ENCODE measurements around the gene ANGPTL3. TPM values are rescaled to one million over a fixed set of nuclear protein-coding genes. Genes with fewer than 3 reads are reported as not detected.

Gene ANGPTL3
- total and polyA plus RNA-seq, 10 of the 15 experiments (the other 5 are each of a cell fraction or from before 2014, with no cell fraction given) = 0.05 to 0.15 (median 0.07) TPM; not detected in 7

DNA sequence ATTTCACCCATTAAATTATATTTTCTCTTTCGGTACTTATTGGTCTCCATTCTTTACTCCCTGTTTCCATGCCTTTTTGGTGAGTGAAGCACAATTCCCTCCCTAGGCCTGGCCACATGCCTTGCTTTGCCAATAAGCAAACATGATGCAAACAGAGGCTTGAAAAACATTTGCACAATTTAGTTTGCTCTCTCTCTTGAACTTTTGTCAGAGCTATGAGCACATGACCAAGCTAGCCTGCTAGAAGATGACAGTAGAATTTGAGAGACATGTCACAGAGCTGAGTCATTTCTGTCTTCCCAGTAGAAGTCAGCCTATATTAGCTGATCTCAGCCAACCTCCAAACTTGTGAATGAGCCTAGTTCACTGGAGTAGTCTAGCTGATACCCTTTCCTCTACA lies 24.6 kb downstream of the ANGPTL3 start (continued):
- TF ChIP-seq, protein P1, sequence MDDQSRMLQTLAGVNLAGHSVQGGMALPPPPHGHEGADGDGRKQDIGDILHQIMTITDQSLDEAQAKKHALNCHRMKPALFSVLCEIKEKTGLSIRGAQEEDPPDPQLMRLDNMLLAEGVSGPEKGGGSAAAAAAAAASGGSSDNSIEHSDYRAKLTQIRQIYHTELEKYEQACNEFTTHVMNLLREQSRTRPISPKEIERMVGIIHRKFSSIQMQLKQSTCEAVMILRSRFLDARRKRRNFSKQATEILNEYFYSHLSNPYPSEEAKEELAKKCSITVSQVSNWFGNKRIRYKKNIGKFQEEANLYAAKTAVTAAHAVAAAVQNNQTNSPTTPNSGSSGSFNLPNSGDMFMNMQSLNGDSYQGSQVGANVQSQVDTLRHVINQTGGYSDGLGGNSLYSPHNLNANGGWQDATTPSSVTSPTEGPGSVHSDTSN (IDR thresholded peaks at IDR 0.05; ENCODE audit: insufficient replicate concordance, low read depth, low read length) = peak; percentile 20
- TF ChIP-seq, protein P2, sequence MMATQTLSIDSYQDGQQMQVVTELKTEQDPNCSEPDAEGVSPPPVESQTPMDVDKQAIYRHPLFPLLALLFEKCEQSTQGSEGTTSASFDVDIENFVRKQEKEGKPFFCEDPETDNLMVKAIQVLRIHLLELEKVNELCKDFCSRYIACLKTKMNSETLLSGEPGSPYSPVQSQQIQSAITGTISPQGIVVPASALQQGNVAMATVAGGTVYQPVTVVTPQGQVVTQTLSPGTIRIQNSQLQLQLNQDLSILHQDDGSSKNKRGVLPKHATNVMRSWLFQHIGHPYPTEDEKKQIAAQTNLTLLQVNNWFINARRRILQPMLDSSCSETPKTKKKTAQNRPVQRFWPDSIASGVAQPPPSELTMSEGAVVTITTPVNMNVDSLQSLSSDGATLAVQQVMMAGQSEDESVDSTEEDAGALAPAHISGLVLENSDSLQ (IDR thresholded peaks at IDR 0.05) = peak; percentile 86
- TF ChIP-seq MXI1 (IDR thresholded peaks at IDR 0.05; ENCODE audit: low read depth, low read length) = peak; percentile 64; the same call in 1 of the 2 replicates
- TF ChIP-seq NFYB (IDR thresholded peaks at IDR 0.05; ENCODE audit: insufficient read depth, low read depth, low read length) = no peak
- TF ChIP-seq CREB1 (IDR thresholded peaks at IDR 0.05; ENCODE audit: low read depth) = peak; percentile 91
- TF ChIP-seq, protein P3, sequence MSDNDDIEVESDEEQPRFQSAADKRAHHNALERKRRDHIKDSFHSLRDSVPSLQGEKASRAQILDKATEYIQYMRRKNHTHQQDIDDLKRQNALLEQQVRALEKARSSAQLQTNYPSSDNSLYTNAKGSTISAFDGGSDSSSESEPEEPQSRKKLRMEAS (IDR thresholded peaks at IDR 0.05; ENCODE audit: low read depth, low read length) = no peak
- TF ChIP-seq HDAC6 (IDR thresholded peaks at IDR 0.05; ENCODE audit: unreplicated experiment) = no peak
- no peak for TF ChIP-seq FOS (IDR thresholded peaks at IDR 0.05; ENCODE audit: borderline replicate concordance, extremely low read depth, insufficient read length)
- no peak for TF ChIP-seq MEF2A (IDR thresholded peaks at IDR 0.05; ENCODE audit: insufficient read depth, low read depth, low read length)
- peak; percentile 98 for TF ChIP-seq IRF4 (IDR thresholded peaks at IDR 0.05; ENCODE audit: low read depth, low read length)
- TF ChIP-seq, protein P4, sequence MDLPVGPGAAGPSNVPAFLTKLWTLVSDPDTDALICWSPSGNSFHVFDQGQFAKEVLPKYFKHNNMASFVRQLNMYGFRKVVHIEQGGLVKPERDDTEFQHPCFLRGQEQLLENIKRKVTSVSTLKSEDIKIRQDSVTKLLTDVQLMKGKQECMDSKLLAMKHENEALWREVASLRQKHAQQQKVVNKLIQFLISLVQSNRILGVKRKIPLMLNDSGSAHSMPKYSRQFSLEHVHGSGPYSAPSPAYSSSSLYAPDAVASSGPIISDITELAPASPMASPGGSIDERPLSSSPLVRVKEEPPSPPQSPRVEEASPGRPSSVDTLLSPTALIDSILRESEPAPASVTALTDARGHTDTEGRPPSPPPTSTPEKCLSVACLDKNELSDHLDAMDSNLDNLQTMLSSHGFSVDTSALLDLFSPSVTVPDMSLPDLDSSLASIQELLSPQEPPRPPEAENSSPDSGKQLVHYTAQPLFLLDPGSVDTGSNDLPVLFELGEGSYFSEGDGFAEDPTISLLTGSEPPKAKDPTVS (IDR thresholded peaks at IDR 0.05; ENCODE audit: low read depth, low read length) = no peak
- TF ChIP-seq BHLHE40 (IDR thresholded peaks at IDR 0.05; ENCODE audit: borderline replicate concordance in 1 of 2, low read depth in 2 of 2, low read length in 1 of 2) = peak; percentile 44 to 61; a peak in 2 of 4 replicates
- TF ChIP-seq EP300 (IDR thresholded peaks at IDR 0.05; ENCODE audit: borderline replicate concordance in 1 of 2, control insufficient read depth in 1 of 2, low read depth in 2 of 2, low read length in 2 of 2) = peak; percentile 46 to 55; a peak in 2 of 4 replicates
- TF ChIP-seq ZNF622 (IDR thresholded peaks at IDR 0.05) = no peak
- TF ChIP-seq, protein P5, sequence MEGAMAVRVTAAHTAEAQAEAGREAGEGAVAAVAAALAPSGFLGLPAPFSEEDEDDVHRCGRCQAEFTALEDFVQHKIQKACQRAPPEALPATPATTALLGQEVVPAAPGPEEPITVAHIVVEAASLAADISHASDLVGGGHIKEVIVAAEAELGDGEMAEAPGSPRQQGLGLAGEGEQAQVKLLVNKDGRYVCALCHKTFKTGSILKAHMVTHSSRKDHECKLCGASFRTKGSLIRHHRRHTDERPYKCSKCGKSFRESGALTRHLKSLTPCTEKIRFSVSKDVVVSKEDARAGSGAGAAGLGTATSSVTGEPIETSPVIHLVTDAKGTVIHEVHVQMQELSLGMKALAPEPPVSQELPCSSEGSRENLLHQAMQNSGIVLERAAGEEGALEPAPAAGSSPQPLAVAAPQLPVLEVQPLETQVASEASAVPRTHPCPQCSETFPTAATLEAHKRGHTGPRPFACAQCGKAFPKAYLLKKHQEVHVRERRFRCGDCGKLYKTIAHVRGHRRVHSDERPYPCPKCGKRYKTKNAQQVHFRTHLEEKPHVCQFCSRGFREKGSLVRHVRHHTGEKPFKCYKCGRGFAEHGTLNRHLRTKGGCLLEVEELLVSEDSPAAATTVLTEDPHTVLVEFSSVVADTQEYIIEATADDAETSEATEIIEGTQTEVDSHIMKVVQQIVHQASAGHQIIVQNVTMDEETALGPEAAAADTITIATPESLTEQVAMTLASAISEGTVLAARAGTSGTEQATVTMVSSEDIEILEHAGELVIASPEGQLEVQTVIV (IDR thresholded peaks at IDR 0.05; ENCODE audit: borderline replicate concordance, partially characterized antibody) = no peak
- no peak for TF ChIP-seq IRF5 (IDR thresholded peaks at IDR 0.05; ENCODE audit: borderline replicate concordance)

All from GM12878 (cell line).